WTC11 (cell line): Measurements from ENCODE around the gene ITPR3. TPM values are rescaled to one million over a fixed set of nuclear protein-coding genes. Genes with fewer than 3 reads are reported as not detected.

ENCODE experiments used
- ATAC-seq: fragments of 200-7000 bp; cut with Tn5 transposase; 2 replicates; pipeline ENCODE4 v1.10.0; 2021; ENCODE audit warnings: mild to moderate bottlenecking, moderate library complexity
- CTCF ChIA-PET: fragments of 300-600 bp; sonication (Branson Sonifier 250); formaldehyde crosslinking; loops from one replicate; lab custom pipeline; 2021; ENCODE audit warnings: antibody characterized with exemption; lab: Charles Lee
- POLR2A ChIA-PET: fragments of 350-600 bp; sonication (Branson Sonifier 250); formaldehyde crosslinking; loops from one replicate; lab custom pipeline; 2021; ENCODE audit warnings: antibody characterized with exemption; lab: Charles Lee
- DNase-seq: peaks from one replicate; pipeline ENCODE4 v3.0.0; 2021; ENCODE audit warnings: low spot score
- H3K27ac Mint-ChIP-seq: 2 replicates; pipeline ENCODE4 v1.8.0; 2021; ENCODE audit warnings: mixed read lengths
- H3K27me3 Mint-ChIP-seq: 2 replicates; pipeline ENCODE4 v1.8.0; 2021; ENCODE audit warnings: low read depth, mild to moderate bottlenecking, moderate library complexity, mixed read lengths
- H3K36me3 Mint-ChIP-seq: 2 replicates; pipeline ENCODE4 v1.8.0; 2021; ENCODE audit warnings: mixed read lengths
- H3K4me1 Mint-ChIP-seq: 2 replicates; pipeline ENCODE4 v1.8.0; 2022; ENCODE audit warnings: mixed read lengths
- H3K4me3 Mint-ChIP-seq: 2 replicates; pipeline ENCODE4 v1.8.0; 2021; ENCODE audit warnings: mild to moderate bottlenecking, moderate library complexity, mixed read lengths
- H3K9me3 Mint-ChIP-seq: 2 replicates; pipeline ENCODE4 v1.8.0; 2021; ENCODE audit warnings: mixed read lengths
- CBFB ChIP-seq: sonication (generic); formaldehyde crosslinking; IDR thresholded peaks from 2 replicates; pipeline ENCODE4 v1.8.1; 2022; ENCODE audit warnings: mild to moderate bottlenecking, low read depth, missing genetic modification reagents
- FOXJ3 ChIP-seq: sonication (generic); formaldehyde crosslinking; IDR thresholded peaks from 2 replicates; pipeline ENCODE4 v1.9.0; 2021; ENCODE audit warnings: missing genetic modification reagents, mild to moderate bottlenecking, borderline replicate concordance
- FOXP1 ChIP-seq: sonication (generic); formaldehyde crosslinking; IDR thresholded peaks from 2 replicates; pipeline ENCODE4 v1.8.0; 2022; ENCODE audit warnings: missing genetic modification reagents, mild to moderate bottlenecking, moderate library complexity, borderline replicate concordance
- GABPB1 ChIP-seq: sonication (generic); formaldehyde crosslinking; IDR thresholded peaks from 2 replicates; pipeline ENCODE4 v1.8.1; 2023; ENCODE audit warnings: mild to moderate bottlenecking, missing genetic modification reagents
- GRHL2 ChIP-seq: fragments of 250-450 bp; sonication (Bioruptor Pico); IDR thresholded peaks from 2 replicates; pipeline ENCODE4 v1.8.0; 2022; ENCODE audit warnings: mild to moderate bottlenecking, moderate library complexity; ENCODE audit not compliant: insufficient replicate concordance, severe bottlenecking
- GTF2I ChIP-seq: fragments of 250-450 bp; sonication (Bioruptor Pico); conservative IDR thresholded peaks from 2 replicates; pipeline ENCODE4 v1.4.0; 2021; ENCODE audit warnings: mild to moderate bottlenecking
- JUN ChIP-seq: sonication (generic); formaldehyde crosslinking; IDR thresholded peaks from 2 replicates; pipeline ENCODE4 v1.8.0; 2023; ENCODE audit warnings: mild to moderate bottlenecking, missing genetic modification reagents
- KAT7 ChIP-seq: sonication (generic); formaldehyde crosslinking; IDR thresholded peaks from 2 replicates; pipeline ENCODE4 v1.8.1; 2023; ENCODE audit warnings: missing genetic modification reagents, mild to moderate bottlenecking, borderline replicate concordance
- NR1H2 ChIP-seq: sonication (generic); formaldehyde crosslinking; IDR thresholded peaks from 2 replicates; pipeline ENCODE4 v1.9.0; 2021; ENCODE audit warnings: mild to moderate bottlenecking, moderate library complexity, missing genetic modification reagents
- NR2C2 ChIP-seq: sonication (generic); formaldehyde crosslinking; IDR thresholded peaks from 2 replicates; pipeline ENCODE4 v1.8.0; 2022; ENCODE audit warnings: mild to moderate bottlenecking, missing genetic modification reagents
- OVOL2 ChIP-seq: fragments of 250-450 bp; sonication (Bioruptor Pico); IDR thresholded peaks from 2 replicates; pipeline ENCODE4 v1.9.0; 2021; ENCODE audit warnings: mild to moderate bottlenecking, borderline replicate concordance
- RELA ChIP-seq: sonication (generic); formaldehyde crosslinking; IDR thresholded peaks from 2 replicates; pipeline ENCODE4 v1.8.1; 2022; ENCODE audit warnings: missing genetic modification reagents, mild to moderate bottlenecking, borderline replicate concordance
- RORB ChIP-seq: fragments of 250-450 bp; sonication (Bioruptor Pico); IDR thresholded peaks from 2 replicates; pipeline ENCODE4 v1.9.0; 2021; ENCODE audit warnings: mild to moderate bottlenecking
- TEAD1 ChIP-seq: sonication (generic); formaldehyde crosslinking; IDR thresholded peaks from 2 replicates; pipeline ENCODE4 v1.8.0; 2022; ENCODE audit warnings: mild to moderate bottlenecking, missing genetic modification reagents
- TEAD4 ChIP-seq: sonication (generic); formaldehyde crosslinking; IDR thresholded peaks from 2 replicates; pipeline ENCODE4 v1.8.0; 2022; ENCODE audit warnings: mild to moderate bottlenecking, missing genetic modification reagents
- ZNF121 ChIP-seq: sonication (generic); formaldehyde crosslinking; IDR thresholded peaks from 2 replicates; pipeline ENCODE4 v1.8.0; 2023; ENCODE audit warnings: missing genetic modification reagents
- ZNF219 ChIP-seq: sonication (generic); formaldehyde crosslinking; IDR thresholded peaks from 2 replicates; pipeline ENCODE4 v1.8.0; 2023; ENCODE audit warnings: missing genetic modification reagents, mild to moderate bottlenecking, borderline replicate concordance
- total RNA-seq: library from RNA; stranded (reverse); gene quantifications from 3 replicates; pipeline ENCODE4 v1.2.3, GENCODE V29; 2021
- TF ChIP-seq, protein P1 (sequence below): sonication (generic); formaldehyde crosslinking; conservative IDR thresholded peaks from 2 replicates; pipeline ENCODE4 v1.8.1; 2023; ENCODE audit warnings: mild to moderate bottlenecking, low read depth, missing genetic modification reagents, moderate library complexity
- TF ChIP-seq, protein P2 (sequence below): sonication (generic); formaldehyde crosslinking; IDR thresholded peaks from 2 replicates; pipeline ENCODE4 v1.8.1; 2023; ENCODE audit warnings: mild to moderate bottlenecking, missing genetic modification reagents, moderate library complexity
- TF ChIP-seq, protein P3 (sequence below): sonication (generic); formaldehyde crosslinking; IDR thresholded peaks from 2 replicates; pipeline ENCODE4 v1.8.1; 2022; ENCODE audit warnings: mild to moderate bottlenecking, moderate library complexity, missing genetic modification reagents
- TF ChIP-seq, protein P4 (sequence below): sonication (generic); formaldehyde crosslinking; IDR thresholded peaks from 2 replicates; pipeline ENCODE4 v1.8.0; 2023; ENCODE audit warnings: missing genetic modification reagents
- TF ChIP-seq, protein P5 (sequence below): sonication (generic); formaldehyde crosslinking; IDR thresholded peaks from 2 replicates; pipeline ENCODE4 v1.8.1; 2022; ENCODE audit warnings: low read depth, missing genetic modification reagents, borderline replicate concordance
- TF ChIP-seq, protein P6 (sequence below): fragments of 250-450 bp; sonication (Bioruptor Pico); IDR thresholded peaks from 2 replicates; pipeline ENCODE4 v1.8.0; 2021; ENCODE audit warnings: mild to moderate bottlenecking

Gene ITPR3
- total RNA-seq, 1 experiment from 2014 or later, result 47.3 TPM

DNA sequence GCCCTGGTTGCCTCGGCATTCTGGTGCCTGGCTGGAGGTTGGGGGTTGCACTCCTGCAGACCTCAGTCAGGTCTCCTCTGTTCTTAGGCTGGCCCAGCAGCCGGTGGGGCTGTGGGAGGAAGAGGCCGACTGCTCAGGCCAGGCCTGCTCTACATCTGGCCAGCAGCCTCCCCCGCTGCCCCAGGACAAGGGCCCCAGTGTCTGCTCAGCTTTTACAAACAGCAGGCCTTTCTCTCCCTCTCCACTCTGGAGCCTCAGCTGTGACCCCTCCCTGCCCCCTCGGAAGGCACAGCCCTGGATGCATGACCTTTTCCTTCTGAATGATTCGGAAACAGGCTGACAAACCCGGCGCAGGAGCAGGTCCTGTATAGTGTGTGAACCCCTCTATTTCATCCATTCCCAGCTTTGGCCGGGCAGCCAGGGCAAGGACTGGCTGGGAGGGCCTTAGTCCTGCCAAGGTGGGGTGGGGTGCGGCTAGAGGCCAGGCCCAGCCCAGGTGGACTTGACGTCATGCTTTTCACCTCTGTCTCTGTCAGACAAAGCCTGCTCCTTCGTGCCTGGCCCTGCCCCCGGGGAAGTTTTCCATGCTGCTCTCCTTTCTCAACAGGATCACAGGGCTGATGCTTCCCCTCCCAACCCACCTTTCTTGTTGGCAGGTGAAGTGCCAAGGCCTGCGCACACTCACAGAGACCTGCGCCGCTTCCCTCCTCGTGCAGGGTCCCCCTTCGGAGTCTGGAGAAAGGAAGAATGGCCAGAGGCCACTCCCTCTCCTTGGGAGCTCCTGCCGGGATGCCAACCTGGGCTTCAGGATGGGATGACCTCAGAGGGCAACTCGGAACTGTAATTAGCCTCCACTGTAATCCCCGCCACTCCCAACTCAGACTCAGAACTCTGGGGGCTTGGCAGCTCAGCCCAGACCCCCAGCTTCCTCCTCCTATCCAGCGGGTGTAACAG, 10.1 kb upstream of the ITPR3 start:
- no peak overlapping the region for H3K4me3 Mint-ChIP-seq
- DNase-seq (no peak), ATAC-seq (peak; percentile 13)
- ChIA-PET POLR2A (no interaction called here), CTCF (interaction anchor here (0.5 to 3.7 kb wide), 10 partner anchors 9 to 363 kb away, joined by 3 to 20 read pairs (median 4); partner anchors contain the start of gene UQCC2)
- TF ChIP-seq, protein P1, sequence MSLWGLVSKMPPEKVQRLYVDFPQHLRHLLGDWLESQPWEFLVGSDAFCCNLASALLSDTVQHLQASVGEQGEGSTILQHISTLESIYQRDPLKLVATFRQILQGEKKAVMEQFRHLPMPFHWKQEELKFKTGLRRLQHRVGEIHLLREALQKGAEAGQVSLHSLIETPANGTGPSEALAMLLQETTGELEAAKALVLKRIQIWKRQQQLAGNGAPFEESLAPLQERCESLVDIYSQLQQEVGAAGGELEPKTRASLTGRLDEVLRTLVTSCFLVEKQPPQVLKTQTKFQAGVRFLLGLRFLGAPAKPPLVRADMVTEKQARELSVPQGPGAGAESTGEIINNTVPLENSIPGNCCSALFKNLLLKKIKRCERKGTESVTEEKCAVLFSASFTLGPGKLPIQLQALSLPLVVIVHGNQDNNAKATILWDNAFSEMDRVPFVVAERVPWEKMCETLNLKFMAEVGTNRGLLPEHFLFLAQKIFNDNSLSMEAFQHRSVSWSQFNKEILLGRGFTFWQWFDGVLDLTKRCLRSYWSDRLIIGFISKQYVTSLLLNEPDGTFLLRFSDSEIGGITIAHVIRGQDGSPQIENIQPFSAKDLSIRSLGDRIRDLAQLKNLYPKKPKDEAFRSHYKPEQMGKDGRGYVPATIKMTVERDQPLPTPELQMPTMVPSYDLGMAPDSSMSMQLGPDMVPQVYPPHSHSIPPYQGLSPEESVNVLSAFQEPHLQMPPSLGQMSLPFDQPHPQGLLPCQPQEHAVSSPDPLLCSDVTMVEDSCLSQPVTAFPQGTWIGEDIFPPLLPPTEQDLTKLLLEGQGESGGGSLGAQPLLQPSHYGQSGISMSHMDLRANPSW (CRISPR knock-in tag), result no peak
- TF ChIP-seq OVOL2 (CRISPR knock-in tag), result no peak
- TF ChIP-seq, protein P2, sequence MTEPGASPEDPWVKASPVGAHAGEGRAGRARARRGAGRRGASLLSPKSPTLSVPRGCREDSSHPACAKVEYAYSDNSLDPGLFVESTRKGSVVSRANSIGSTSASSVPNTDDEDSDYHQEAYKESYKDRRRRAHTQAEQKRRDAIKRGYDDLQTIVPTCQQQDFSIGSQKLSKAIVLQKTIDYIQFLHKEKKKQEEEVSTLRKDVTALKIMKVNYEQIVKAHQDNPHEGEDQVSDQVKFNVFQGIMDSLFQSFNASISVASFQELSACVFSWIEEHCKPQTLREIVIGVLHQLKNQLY (CRISPR knock-in tag), result no peak
- no peak for TF ChIP-seq GRHL2 (CRISPR knock-in tag)
- no peak for TF ChIP-seq TEAD4
- no peak for TF ChIP-seq KAT7 (CRISPR knock-in tag)
- no peak for TF ChIP-seq NR2C2 (CRISPR knock-in tag)
- no peak for TF ChIP-seq FOXP1 (CRISPR knock-in tag)
- TF ChIP-seq JUN (CRISPR knock-in tag), result no peak
- TF ChIP-seq ZNF121 (CRISPR knock-in tag), result peak; percentile 41; the same call in 1 of the 2 replicates
- no peak for TF ChIP-seq RELA (CRISPR knock-in tag)
- TF ChIP-seq, protein P3, sequence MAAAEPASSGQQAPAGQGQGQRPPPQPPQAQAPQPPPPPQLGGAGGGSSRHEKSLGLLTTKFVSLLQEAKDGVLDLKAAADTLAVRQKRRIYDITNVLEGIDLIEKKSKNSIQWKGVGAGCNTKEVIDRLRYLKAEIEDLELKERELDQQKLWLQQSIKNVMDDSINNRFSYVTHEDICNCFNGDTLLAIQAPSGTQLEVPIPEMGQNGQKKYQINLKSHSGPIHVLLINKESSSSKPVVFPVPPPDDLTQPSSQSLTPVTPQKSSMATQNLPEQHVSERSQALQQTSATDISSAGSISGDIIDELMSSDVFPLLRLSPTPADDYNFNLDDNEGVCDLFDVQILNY (CRISPR knock-in tag), result 0 out of 2 replicates have a peak, but pooled peaks have one; percentile 13
- TF ChIP-seq GTF2I, result no peak
- H3K9me3 Mint-ChIP-seq, result no peaks in the 10 kb centered on the region
- H3K4me1 Mint-ChIP-seq, result peaks cover 45% of the 10 kb centered on the region
- H3K36me3 Mint-ChIP-seq, result no peaks in the 10 kb centered on the region
- no peak overlapping the region; the same call in 1 of the 2 replicates for H3K27ac Mint-ChIP-seq
- peaks cover 4% of the 10 kb centered on the region; the same call in 1 of the 2 replicates for H3K27me3 Mint-ChIP-seq

DNA sequence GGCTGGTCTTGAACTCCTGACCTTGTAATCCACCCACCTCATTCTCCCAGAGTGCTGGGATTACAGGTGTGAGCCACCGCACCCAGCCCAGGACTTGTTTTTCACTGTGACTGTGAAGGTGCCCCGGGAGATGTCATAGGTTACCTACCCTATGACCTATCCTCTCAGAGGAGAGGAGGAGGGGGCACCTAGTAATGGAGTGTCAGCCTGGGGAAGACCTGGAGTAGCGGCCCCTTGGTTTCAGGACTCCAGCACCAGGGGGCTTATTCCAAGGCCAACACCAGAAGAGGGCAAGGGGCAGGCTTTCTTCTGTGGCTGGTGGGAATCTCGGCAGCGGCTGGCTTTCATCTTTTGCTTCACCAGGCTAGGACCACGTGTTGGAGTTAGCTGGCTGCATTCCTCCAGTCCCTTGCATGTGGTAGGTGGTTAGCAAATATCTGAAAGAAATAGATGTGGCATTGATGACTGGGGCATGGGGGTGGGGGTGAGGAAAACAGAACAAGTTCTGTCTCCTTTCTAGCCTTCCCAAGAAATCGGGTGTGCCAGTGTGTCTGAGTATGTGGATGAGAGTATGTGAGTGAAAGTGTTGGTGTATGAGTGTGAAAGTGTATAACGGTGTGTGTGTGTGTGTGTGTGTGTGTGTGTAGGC, 7.9 kb upstream of the ITPR3 start:
- Mint-ChIP-seq H3K9me3 (no peaks in the 10 kb centered on the region), H3K27ac (no peak overlapping the region), H3K27me3 (peaks cover 6% of the 10 kb centered on the region; the same call in 1 of the 2 replicates), H3K4me3 (no peak overlapping the region), H3K36me3 (no peaks in the 10 kb centered on the region), H3K4me1 (peaks cover 28% of the 10 kb centered on the region)
- ChIA-PET CTCF (interaction anchor here (1.0 to 3.7 kb wide), 3 partner anchors 19 to 87 kb away, joined by 3 to 20 read pairs (median 3); no protein-coding TSS in a partner anchor), POLR2A (no interaction called here)
- ATAC-seq, result no peak
- TF ChIP-seq RORB (CRISPR knock-in tag) (no peak), GABPB1 (CRISPR knock-in tag) (peak; percentile 74; the same call in 1 of the 2 replicates)
- DNase-seq, result no peak

DNA sequence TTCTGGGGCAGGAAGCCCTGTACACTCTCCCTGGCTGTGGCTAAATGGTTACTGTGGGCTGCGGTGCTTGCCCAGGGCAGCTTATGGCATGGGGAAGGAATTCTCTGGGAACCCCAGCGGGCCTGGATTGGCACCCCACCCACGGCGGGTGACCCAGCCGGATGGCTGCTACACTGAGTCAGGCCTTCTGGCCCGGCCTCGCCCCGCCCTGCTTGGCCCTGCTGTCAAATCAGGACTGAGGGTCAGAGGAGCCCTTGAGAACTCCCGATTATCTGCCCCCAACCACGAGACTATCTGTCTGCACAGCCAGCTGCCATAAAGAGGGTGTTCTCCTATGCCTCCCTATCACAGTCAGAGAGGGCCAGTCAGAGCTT, 7.3 kb upstream of the ITPR3 start:
- no peaks in the 10 kb centered on the region for H3K9me3 Mint-ChIP-seq
- ATAC-seq (no peak), DNase-seq (no peak)
- no peak overlapping the region for H3K27ac Mint-ChIP-seq
- ChIA-PET POLR2A (no interaction called here), CTCF (interaction anchor here (1.0 to 1.2 kb wide), 2 partner anchors 19 to 87 kb away, joined by 3 read pairs; no protein-coding TSS in a partner anchor)
- H3K4me1 Mint-ChIP-seq, result peaks cover 28% of the 10 kb centered on the region
- H3K4me3 Mint-ChIP-seq, result no peak overlapping the region
- peaks cover 11% of the 10 kb centered on the region; the same call in 1 of the 2 replicates for H3K27me3 Mint-ChIP-seq
- no peaks in the 10 kb centered on the region for H3K36me3 Mint-ChIP-seq
- no peak for TF ChIP-seq CBFB (CRISPR knock-in tag)
- no peak for TF ChIP-seq TEAD1 (CRISPR knock-in tag)
- no peak for TF ChIP-seq FOXJ3
- TF ChIP-seq GTF2I, result no peak
- TF ChIP-seq, protein P4, sequence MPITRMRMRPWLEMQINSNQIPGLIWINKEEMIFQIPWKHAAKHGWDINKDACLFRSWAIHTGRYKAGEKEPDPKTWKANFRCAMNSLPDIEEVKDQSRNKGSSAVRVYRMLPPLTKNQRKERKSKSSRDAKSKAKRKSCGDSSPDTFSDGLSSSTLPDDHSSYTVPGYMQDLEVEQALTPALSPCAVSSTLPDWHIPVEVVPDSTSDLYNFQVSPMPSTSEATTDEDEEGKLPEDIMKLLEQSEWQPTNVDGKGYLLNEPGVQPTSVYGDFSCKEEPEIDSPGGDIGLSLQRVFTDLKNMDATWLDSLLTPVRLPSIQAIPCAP (CRISPR knock-in tag), result no peak
- no peak for TF ChIP-seq ZNF219 (CRISPR knock-in tag)
- TF ChIP-seq, protein P5, sequence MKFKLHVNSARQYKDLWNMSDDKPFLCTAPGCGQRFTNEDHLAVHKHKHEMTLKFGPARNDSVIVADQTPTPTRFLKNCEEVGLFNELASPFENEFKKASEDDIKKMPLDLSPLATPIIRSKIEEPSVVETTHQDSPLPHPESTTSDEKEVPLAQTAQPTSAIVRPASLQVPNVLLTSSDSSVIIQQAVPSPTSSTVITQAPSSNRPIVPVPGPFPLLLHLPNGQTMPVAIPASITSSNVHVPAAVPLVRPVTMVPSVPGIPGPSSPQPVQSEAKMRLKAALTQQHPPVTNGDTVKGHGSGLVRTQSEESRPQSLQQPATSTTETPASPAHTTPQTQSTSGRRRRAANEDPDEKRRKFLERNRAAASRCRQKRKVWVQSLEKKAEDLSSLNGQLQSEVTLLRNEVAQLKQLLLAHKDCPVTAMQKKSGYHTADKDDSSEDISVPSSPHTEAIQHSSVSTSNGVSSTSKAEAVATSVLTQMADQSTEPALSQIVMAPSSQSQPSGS (CRISPR knock-in tag), result no peak
- TF ChIP-seq, protein P6, sequence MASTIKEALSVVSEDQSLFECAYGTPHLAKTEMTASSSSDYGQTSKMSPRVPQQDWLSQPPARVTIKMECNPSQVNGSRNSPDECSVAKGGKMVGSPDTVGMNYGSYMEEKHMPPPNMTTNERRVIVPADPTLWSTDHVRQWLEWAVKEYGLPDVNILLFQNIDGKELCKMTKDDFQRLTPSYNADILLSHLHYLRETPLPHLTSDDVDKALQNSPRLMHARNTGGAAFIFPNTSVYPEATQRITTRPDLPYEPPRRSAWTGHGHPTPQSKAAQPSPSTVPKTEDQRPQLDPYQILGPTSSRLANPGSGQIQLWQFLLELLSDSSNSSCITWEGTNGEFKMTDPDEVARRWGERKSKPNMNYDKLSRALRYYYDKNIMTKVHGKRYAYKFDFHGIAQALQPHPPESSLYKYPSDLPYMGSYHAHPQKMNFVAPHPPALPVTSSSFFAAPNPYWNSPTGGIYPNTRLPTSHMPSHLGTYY (CRISPR knock-in tag), result no peak
- TF ChIP-seq NR1H2 (CRISPR knock-in tag), result no peak
